PC-3 (cell line): Measurements from ENCODE around the gene EOLA1. TPM values are rescaled to one million over a fixed set of nuclear protein-coding genes. Genes with fewer than 3 reads are reported as not detected.

Experiments
- ATAC-seq: fragments of 200-7000 bp; cut with Tn5 transposase; 2 replicates; pipeline ENCODE4 v1.9.1; 2020; ENCODE audit warnings: mild to moderate bottlenecking, moderate library complexity
- BruUV-seq: library from RNA; stranded (reverse); fragments of 400-500 nt; replicated peaks from 2 replicates; lab custom pipeline; 2021; lab: Mats Ljungman, UMichigan
- CTCF ChIA-PET: fragments of 300-600 bp; sonication (Branson Sonifier 250); formaldehyde crosslinking; loops from one replicate; lab custom pipeline; 2022; ENCODE audit warnings: antibody characterized with exemption; lab: Charles Lee
- POLR2A ChIA-PET: fragments of 300-600 bp; sonication (Branson Sonifier 250); formaldehyde crosslinking; loops from one replicate; lab custom pipeline; 2022; ENCODE audit warnings: antibody characterized with exemption; ENCODE audit not compliant: unreplicated experiment; lab: Charles Lee
- DNase-seq: peaks from one replicate; pipeline ENCODE4 v3.0.0-alpha.2; 2015
- H2AFZ ChIP-seq: fragments of 300-600 bp; sonication (generic); 2 replicates; pipeline ENCODE4 v1.6.0; 2016; ENCODE audit warnings: antibody characterized with exemption, low read length
- H3F3A ChIP-seq: fragments of 300-600 bp; sonication (generic); one replicate; pipeline ENCODE4 v1.6.0; 2017; ENCODE audit warnings: antibody characterized with exemption, low read length, control low read depth, mild to moderate bottlenecking; ENCODE audit not compliant: unreplicated experiment
- H3K27ac ChIP-seq: fragments of 300-600 bp; sonication (generic); 2 replicates; pipeline ENCODE4 v1.5.1; 2016; ENCODE audit warnings: mild to moderate bottlenecking, low read length
- H3K27me3 ChIP-seq: fragments of 300-600 bp; sonication (generic); 2 replicates; pipeline ENCODE4 v1.6.1; 2016; ENCODE audit warnings: low read length, mixed read lengths
- H3K36me3 ChIP-seq: fragments of 300-600 bp; sonication (generic); 2 replicates; pipeline ENCODE4 v1.6.1; 2016; ENCODE audit warnings: low read depth, mixed run types, low read length, mixed read lengths
- H3K4me1 ChIP-seq: fragments of 300-600 bp; sonication (generic); 2 replicates; pipeline ENCODE4 v1.5.1; 2016; ENCODE audit warnings: low read length; ENCODE audit not compliant: insufficient read depth
- H3K4me2 ChIP-seq: fragments of 300-600 bp; sonication (generic); 2 replicates; pipeline ENCODE4 v1.6.0; 2016; ENCODE audit warnings: low read length
- H3K4me3 ChIP-seq: fragments of 300-600 bp; sonication (generic); 2 replicates; pipeline ENCODE4 v1.5.1; 2016; ENCODE audit warnings: mild to moderate bottlenecking, low read length, mixed read lengths
- H3K79me2 ChIP-seq: fragments of 300-600 bp; sonication (generic); 2 replicates; pipeline ENCODE4 v1.6.1; 2017; ENCODE audit warnings: low read length, mixed read lengths
- H3K9ac ChIP-seq: fragments of 300-600 bp; sonication (generic); 2 replicates; pipeline ENCODE4 v1.6.0; 2016; ENCODE audit warnings: mild to moderate bottlenecking, low read length
- H3K9me2 ChIP-seq: fragments of 300-600 bp; sonication (generic); replicated peaks from 2 replicates; pipeline ENCODE4 v1.6.1; 2016; ENCODE audit warnings: mixed run types, low read length, mixed read lengths
- H3K9me3 ChIP-seq: fragments of 300-600 bp; sonication (generic); 2 replicates; pipeline ENCODE4 v1.6.1; 2016; ENCODE audit warnings: low read length, mixed read lengths
- H4K20me1 ChIP-seq: fragments of 300-600 bp; sonication (generic); 2 replicates; pipeline ENCODE4 v1.6.1; 2016; ENCODE audit warnings: low read length, mixed read lengths
- EZH2 ChIP-seq: fragments of 300-600 bp; sonication (generic); IDR thresholded peaks from one replicate; pipeline ENCODE4 v1.6.1; 2017; ENCODE audit warnings: antibody characterized with exemption, mild to moderate bottlenecking, low read length; ENCODE audit not compliant: unreplicated experiment
- EZH2phosphoT487 ChIP-seq: fragments of 300-600 bp; sonication (generic); IDR thresholded peaks from 2 replicates; pipeline ENCODE4 v1.6.1; 2018; ENCODE audit warnings: mild to moderate bottlenecking, antibody characterized with exemption, low read length, borderline replicate concordance
- intact Hi-C: fragments of 100-400 bp; cut with micrococcal nuclease; formaldehyde crosslinking; loops from 2 replicates; pipeline ENCODE4 v1.9.0; 2023
- total RNA-seq: library from RNA; depleted of rRNA; stranded (reverse); fragments of >200 nt; gene quantifications from 2 replicates; pipeline ENCODE4 v1.2.3, GENCODE V29; 2014
- TF ChIP-seq, protein P1 (sequence below): fragments of 300-600 bp; sonication (generic); conservative IDR thresholded peaks from 2 replicates; pipeline ENCODE4 v1.5.1; 2017; ENCODE audit warnings: antibody characterized with exemption, low read depth, mild to moderate bottlenecking, low read length

The EOLA1 gene
- total RNA-seq, 1 experiment from 2014 or later: 21.7 TPM

DNA sequence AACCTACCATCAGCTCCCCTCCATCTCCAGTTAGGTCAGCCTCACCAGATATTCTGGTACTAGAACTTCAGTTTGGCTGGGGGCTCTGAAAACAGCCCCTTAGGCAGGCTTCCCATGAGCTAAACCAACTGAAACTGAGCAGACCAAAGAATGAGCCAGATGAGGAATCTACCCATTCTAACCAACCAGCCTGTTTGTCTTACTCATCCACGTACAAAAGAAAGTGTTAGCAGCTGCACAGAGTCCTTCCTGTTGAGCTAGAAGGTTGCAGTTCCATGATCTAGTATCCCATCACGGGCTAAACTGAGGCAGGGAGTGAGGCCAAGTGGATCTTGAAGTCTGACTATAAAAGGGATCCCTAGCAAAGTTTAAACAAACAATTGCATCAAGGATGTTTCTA lies 29.0 kb downstream of the EOLA1 start:
- Histone ChIP-seq H3K9me3 (no peaks in the 10 kb centered on the region), H3K4me1 (no peaks in the 10 kb centered on the region), H3K4me2 (no peak overlapping the region), H3K9me2 (no peaks in the 10 kb centered on the region), H3K4me3 (no peak overlapping the region), H3K27me3 (no peaks in the 10 kb centered on the region), H2AFZ (no peak overlapping the region), H3K36me3 (no peaks in the 10 kb centered on the region), H3K27ac (no peak overlapping the region), H3K9ac (no peak overlapping the region), H4K20me1 (no peaks in the 10 kb centered on the region), H3K79me2 (no peaks in the 10 kb centered on the region), H3F3A (no peaks in the 10 kb centered on the region)
- POLR2A ChIA-PET: no interaction called here
- DNase-seq (peak; percentile 1), ATAC-seq (no peak)
- no TSS peak for BruUV-seq
- CTCF ChIA-PET: no interaction called here
- intact Hi-C loops: no loop called here
- TF ChIP-seq EZH2phosphoT487: no peak
- no peak for TF ChIP-seq EZH2
- TF ChIP-seq, protein P1, sequence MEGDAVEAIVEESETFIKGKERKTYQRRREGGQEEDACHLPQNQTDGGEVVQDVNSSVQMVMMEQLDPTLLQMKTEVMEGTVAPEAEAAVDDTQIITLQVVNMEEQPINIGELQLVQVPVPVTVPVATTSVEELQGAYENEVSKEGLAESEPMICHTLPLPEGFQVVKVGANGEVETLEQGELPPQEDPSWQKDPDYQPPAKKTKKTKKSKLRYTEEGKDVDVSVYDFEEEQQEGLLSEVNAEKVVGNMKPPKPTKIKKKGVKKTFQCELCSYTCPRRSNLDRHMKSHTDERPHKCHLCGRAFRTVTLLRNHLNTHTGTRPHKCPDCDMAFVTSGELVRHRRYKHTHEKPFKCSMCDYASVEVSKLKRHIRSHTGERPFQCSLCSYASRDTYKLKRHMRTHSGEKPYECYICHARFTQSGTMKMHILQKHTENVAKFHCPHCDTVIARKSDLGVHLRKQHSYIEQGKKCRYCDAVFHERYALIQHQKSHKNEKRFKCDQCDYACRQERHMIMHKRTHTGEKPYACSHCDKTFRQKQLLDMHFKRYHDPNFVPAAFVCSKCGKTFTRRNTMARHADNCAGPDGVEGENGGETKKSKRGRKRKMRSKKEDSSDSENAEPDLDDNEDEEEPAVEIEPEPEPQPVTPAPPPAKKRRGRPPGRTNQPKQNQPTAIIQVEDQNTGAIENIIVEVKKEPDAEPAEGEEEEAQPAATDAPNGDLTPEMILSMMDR: no peak

DNA sequence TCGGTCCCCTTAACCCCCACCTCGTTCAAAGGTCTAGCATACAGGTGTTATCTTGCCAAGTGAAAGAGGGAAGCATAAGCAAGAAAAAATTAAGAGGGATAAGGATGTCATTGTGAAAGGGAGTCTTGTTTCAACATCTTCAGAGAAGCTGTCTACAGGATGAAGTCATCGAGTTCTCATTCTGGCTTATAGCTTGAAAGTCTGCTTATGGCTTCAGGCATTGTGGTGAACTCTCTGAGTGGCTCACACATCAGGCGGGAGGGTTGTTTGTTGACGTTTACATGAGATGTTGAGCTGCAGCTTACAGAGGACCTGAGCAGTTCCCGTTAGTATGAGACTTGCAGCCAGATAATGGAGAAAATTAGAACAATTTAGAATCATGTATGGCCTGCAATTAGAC lies 29.9 kb downstream of the EOLA1 start:
- Histone ChIP-seq H3F3A (no peaks in the 10 kb centered on the region), H2AFZ (no peak overlapping the region), H3K9me3 (no peaks in the 10 kb centered on the region), H3K4me1 (no peaks in the 10 kb centered on the region), H4K20me1 (no peaks in the 10 kb centered on the region), H3K27ac (no peak overlapping the region), H3K4me3 (no peak overlapping the region), H3K9ac (no peak overlapping the region), H3K79me2 (no peaks in the 10 kb centered on the region), H3K27me3 (no peaks in the 10 kb centered on the region), H3K9me2 (no peaks in the 10 kb centered on the region), H3K4me2 (no peak overlapping the region), H3K36me3 (no peaks in the 10 kb centered on the region)
- TF ChIP-seq EZH2 (no peak), EZH2phosphoT487 (no peak)
- TF ChIP-seq, protein P1: no peak
- peak; percentile 50 for DNase-seq
- ATAC-seq: no peak
- BruUV-seq: no TSS peak
- POLR2A ChIA-PET: no interaction called here
- intact Hi-C loops: no loop called here
- CTCF ChIA-PET: no interaction called here

DNA sequence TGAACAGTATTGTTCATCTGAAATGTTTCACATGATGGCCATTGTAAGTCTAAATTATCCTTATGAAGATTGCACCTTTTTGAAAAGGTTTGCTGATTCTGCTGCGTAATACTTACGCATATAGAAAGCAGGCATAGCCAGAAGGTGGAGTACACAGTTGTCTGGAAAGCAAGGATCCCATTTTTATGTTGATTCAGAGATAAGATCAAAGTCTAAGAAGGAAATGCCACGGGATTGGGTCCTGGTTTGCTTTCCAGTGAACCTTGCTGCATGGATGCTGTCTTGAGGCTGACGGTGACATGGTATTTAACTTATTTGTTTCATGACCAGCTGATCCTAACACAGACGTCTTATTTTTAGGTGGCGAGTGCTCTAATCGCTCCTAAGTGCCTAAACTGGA lies 31.0 kb downstream of the EOLA1 start:
- Histone ChIP-seq H2AFZ (no peak overlapping the region), H3K27me3 (no peaks in the 10 kb centered on the region), H3K27ac (no peak overlapping the region), H4K20me1 (no peaks in the 10 kb centered on the region), H3K4me3 (no peak overlapping the region), H3K9ac (no peak overlapping the region), H3K79me2 (no peaks in the 10 kb centered on the region), H3K9me2 (no peaks in the 10 kb centered on the region), H3K4me2 (no peak overlapping the region), H3F3A (no peaks in the 10 kb centered on the region), H3K9me3 (no peaks in the 10 kb centered on the region), H3K36me3 (no peaks in the 10 kb centered on the region), H3K4me1 (no peaks in the 10 kb centered on the region)
- ATAC-seq: no peak
- ChIA-PET POLR2A (no interaction called here), CTCF (no interaction called here)
- intact Hi-C loops: no loop called here
- TF ChIP-seq EZH2 (no peak), EZH2phosphoT487 (no peak)
- TF ChIP-seq, protein P1: no peak
- BruUV-seq: no TSS peak
- DNase-seq: peak; percentile 0
